IMR-90 (cell line): ENCODE results near the gene TAAR8. TPM values are rescaled to one million over a fixed set of nuclear protein-coding genes. Genes with fewer than 3 reads are reported as not detected.

ENCODE experiments used
- ATAC-seq: fragments of 200-7000 bp; cut with Tn5 transposase; 2 replicates; pipeline ENCODE4 v1.9.1; 2020; ENCODE audit warnings: low read depth, mild to moderate bottlenecking, moderate library complexity
- BruUV-seq: library from RNA; stranded (reverse); fragments of 400-500 nt; replicated peaks from 2 replicates; lab custom pipeline; 2021; lab: Mats Ljungman, UMichigan
- CTCF ChIA-PET: fragments of 300-600 bp; formaldehyde crosslinking; extraction: SDS; loops from one replicate; lab custom pipeline; 2021; ENCODE audit warnings: antibody characterized with exemption; lab: Yijun Ruan, JAX
- POLR2A ChIA-PET: fragments of 300-600 bp; sonication (Branson Sonifier 250); formaldehyde crosslinking; loops from one replicate; lab custom pipeline; 2022; ENCODE audit warnings: antibody characterized with exemption; ENCODE audit not compliant: unreplicated experiment; lab: Charles Lee
- DNase-seq: peaks from one replicate; pipeline ENCODE4 v3.0.0; 2013
- H2AFZ ChIP-seq: replicated peaks from 2 replicates; pipeline ENCODE3; 2013; ENCODE audit warnings: low read length, mild to moderate bottlenecking; ENCODE audit not compliant: poor library complexity
- H2AK5ac ChIP-seq: 2 replicates; pipeline ENCODE4 v1.6.1; 2013; ENCODE audit warnings: low read depth, low read length, inconsistent platforms
- H2AK9ac ChIP-seq: replicated peaks from 2 replicates; pipeline ENCODE3; 2013; ENCODE audit warnings: mild to moderate bottlenecking, low read depth, low read length, moderate library complexity; ENCODE audit not compliant: poor library complexity
- H2BK120ac ChIP-seq: 2 replicates; pipeline ENCODE4 v1.6.1; 2013; ENCODE audit warnings: low read depth, low read length, inconsistent platforms
- H2BK15ac ChIP-seq: 3 replicates; pipeline ENCODE4 v1.6.1; 2013; ENCODE audit warnings: low read depth, low read length, inconsistent platforms
- H2BK20ac ChIP-seq: 2 replicates; pipeline ENCODE4 v1.6.1; 2013; ENCODE audit warnings: low read depth, mild to moderate bottlenecking, inconsistent platforms, low read length, moderate library complexity
- H2BK5ac ChIP-seq: 2 replicates; pipeline ENCODE4 v1.6.1; 2013; ENCODE audit warnings: mild to moderate bottlenecking, low read depth, low read length, inconsistent platforms; ENCODE audit not compliant: poor library complexity, severe bottlenecking
- H3K14ac ChIP-seq: replicated peaks from 2 replicates; pipeline ENCODE4 v1.6.1; 2013; ENCODE audit warnings: low read depth, low read length, inconsistent platforms
- H3K18ac ChIP-seq: 2 replicates; pipeline ENCODE4 v1.6.1; 2013; ENCODE audit warnings: low read depth, low read length, control low read depth
- H3K23ac ChIP-seq: 2 replicates; pipeline ENCODE4 v1.6.1; 2013; ENCODE audit warnings: low read depth, low read length, inconsistent platforms
- H3K27ac ChIP-seq: 2 replicates; pipeline ENCODE4 v1.5.1; 2013; ENCODE audit warnings: mild to moderate bottlenecking, control low read depth, low read length; ENCODE audit not compliant: insufficient read depth
- H3K27me3 ChIP-seq: 2 replicates; pipeline ENCODE4 v1.6.1; 2013; ENCODE audit warnings: low read length; ENCODE audit not compliant: control insufficient read depth, insufficient read depth
- H3K36me3 ChIP-seq: 2 replicates; pipeline ENCODE4 v1.6.1; 2013; ENCODE audit warnings: low read length, mixed read lengths; ENCODE audit not compliant: control insufficient read depth, insufficient read depth
- H3K4ac ChIP-seq: 2 replicates; pipeline ENCODE4 v1.6.1; 2013; ENCODE audit warnings: low read depth, low read length, inconsistent platforms
- H3K4me1 ChIP-seq: 2 replicates; pipeline ENCODE4 v1.6.1; 2013; ENCODE audit warnings: low read length, mixed read lengths; ENCODE audit not compliant: control insufficient read depth, insufficient read depth
- H3K4me2 ChIP-seq: 2 replicates; pipeline ENCODE4 v1.6.1; 2013; ENCODE audit warnings: low read depth, mild to moderate bottlenecking, control low read depth, low read length, moderate library complexity
- H3K4me3 ChIP-seq: 2 replicates; pipeline ENCODE4 v1.5.1; 2013; ENCODE audit warnings: low read depth, mild to moderate bottlenecking, control low read depth, low read length, moderate library complexity; ENCODE audit not compliant: insufficient read depth
- H3K56ac ChIP-seq: 2 replicates; pipeline ENCODE4 v1.6.1; 2013; ENCODE audit warnings: low read length, inconsistent platforms; ENCODE audit not compliant: insufficient read depth; ENCODE audit errors: extremely low read depth
- H3K79me1 ChIP-seq, 2 experiments: 2 replicates each; pipeline ENCODE4 v1.6.1; 2013; ENCODE audit warnings: low read length in 2 of 2, inconsistent platforms in 1 of 2, low read depth in 1 of 2
- H3K9ac ChIP-seq: 2 replicates; pipeline ENCODE4 v1.6.1; 2013; ENCODE audit warnings: low read depth, low read length, control low read depth
- H3K9me1 ChIP-seq: 2 replicates; pipeline ENCODE4 v1.6.1; 2013; ENCODE audit warnings: low read length, inconsistent platforms; ENCODE audit not compliant: insufficient read depth
- H3K9me3 ChIP-seq: 2 replicates; pipeline ENCODE4 v1.6.1; 2013; ENCODE audit warnings: low read length; ENCODE audit not compliant: control insufficient read depth, insufficient read depth
- H4K20me1 ChIP-seq: 2 replicates; pipeline ENCODE4 v1.6.1; 2013; ENCODE audit warnings: low read length, inconsistent platforms; ENCODE audit not compliant: insufficient read depth
- H4K5ac ChIP-seq: 2 replicates; pipeline ENCODE4 v1.6.1; 2013; ENCODE audit warnings: mild to moderate bottlenecking, low read depth, low read length, control low read depth
- H4K8ac ChIP-seq, 2 experiments: 2 replicates each; pipeline ENCODE4 v1.6.1; 2013; ENCODE audit warnings: low read depth in 2 of 2, low read length in 2 of 2, control low read depth in 1 of 2, inconsistent platforms in 1 of 2
- H4K91ac ChIP-seq: 2 replicates; pipeline ENCODE4 v1.6.1; 2013; ENCODE audit warnings: low read depth, low read length, inconsistent platforms; ENCODE audit not compliant: insufficient read depth
- BHLHE40 ChIP-seq: fragments of 150-350 bp; IDR thresholded peaks from 2 replicates; pipeline ENCODE4 v1.6.1; 2016; ENCODE audit warnings: mild to moderate bottlenecking, low read depth, low read length
- MAFK ChIP-seq: IDR thresholded peaks from 2 replicates; pipeline ENCODE4 v1.6.1; 2012; ENCODE audit warnings: low read depth, low read length, improper control_type of control experiment
- MXI1 ChIP-seq: IDR thresholded peaks from 2 replicates; pipeline ENCODE4 v1.6.1; 2012; ENCODE audit warnings: low read depth, mild to moderate bottlenecking, low read length, moderate library complexity, borderline replicate concordance
- RFX5 ChIP-seq: IDR thresholded peaks from 2 replicates; pipeline ENCODE4 v1.8.0; 2012; ENCODE audit warnings: low read depth, mild to moderate bottlenecking, low read length, moderate library complexity
- SMC3 ChIP-seq: fragments of 150-350 bp; IDR thresholded peaks from 2 replicates; pipeline ENCODE4 v1.6.1; 2016; ENCODE audit warnings: low read depth, mild to moderate bottlenecking, antibody characterized with exemption, low read length, moderate library complexity
- WGBS, 2 experiments: methylation state at CpG; one replicate each; pipeline versions ENCODE4 v1.1.5 to v1.1.7; 2013; ENCODE audit warnings: missing lambda C conversion rate in 2 of 2; ENCODE audit not compliant: insufficient read length in 1 of 2; ENCODE audit errors: extremely low coverage in 2 of 2; 5-methylcytosine and 5-hydroxymethylcytosine counted together
- dilution Hi-C: fragments of 300-500 bp; cut with HindIII; formaldehyde crosslinking; loops from one replicate; pipeline ENCODE4 v1.14.3; 2018; ENCODE audit warnings: low sequenced_read_pairs; ENCODE audit not compliant: unreplicated experiment
- in situ Hi-C: fragments of 300-500 bp; cut with MboI; formaldehyde crosslinking; loops from 3 replicates; pipeline ENCODE4 v1.14.3; 2019; ENCODE audit warnings: low sequenced_read_pairs, inconsistent platforms, mixed read lengths
- intact Hi-C: fragments of 100-400 bp; cut with micrococcal nuclease; formaldehyde crosslinking; loops from 2 replicates; pipeline ENCODE4 v1.10.0; 2022
- polyA plus RNA-seq, 3 experiments: library from polyadenylated mRNA; depleted of rRNA; stranded (reverse); fragments of >200 nt; gene quantifications; 2 replicates each; pipeline ENCODE4 v1.2.3, GENCODE V29; 2012; ENCODE audit warnings: low replicate concordance in 1 of 3
- total RNA-seq: library from RNA; depleted of rRNA; stranded (reverse); fragments of >200 nt; gene quantifications from 2 replicates; pipeline ENCODE4 v1.2.3, GENCODE V29; 2012

Gene TAAR8
- total and polyA plus RNA-seq, 2 of the 4 experiments (the other 2 are of a cell fraction): not detected

GRCh38 chr6:132504757-132505156, 47.7 kb upstream of the TAAR8 start:
- CTCF ChIA-PET: no interaction called here

More at GRCh38 chr6:132504757-132505156, 47.7 kb upstream of the TAAR8 start:
- Histone ChIP-seq H2BK5ac (no peak overlapping the region), H4K20me1 (peaks cover 45% of the 10 kb centered on the region; the same call in 1 of the 2 replicates), H2AFZ (no peak overlapping the region), H3K4ac (no peak overlapping the region), H2BK15ac (no peak overlapping the region), H3K4me2 (no peak overlapping the region), H2AK5ac (peak overlapping the region; percentile 24; the same call in 1 of the 2 replicates), H3K9ac (no peak overlapping the region), H3K9me3 (no peaks in the 10 kb centered on the region), H3K4me1 (peaks cover 4% of the 10 kb centered on the region; the same call in 1 of the 2 replicates), H3K79me1 (peaks cover 40 to 60% of the 10 kb centered on the region in 2 experiments), H2BK120ac (no peak overlapping the region), H2AK9ac (no peak overlapping the region), H3K56ac (no peak overlapping the region), H3K36me3 (peaks cover 6% of the 10 kb centered on the region), H3K27ac (no peak overlapping the region), H3K27me3 (no peaks in the 10 kb centered on the region), H3K4me3 (no peak overlapping the region), H3K18ac (no peak overlapping the region), H4K91ac (no peak overlapping the region), H3K23ac (no peak overlapping the region), H4K5ac (no peak overlapping the region), H4K8ac (no peak overlapping the region), H3K9me1 (peaks cover 12% of the 10 kb centered on the region; the same call in 1 of the 2 replicates), H2BK20ac (no peak overlapping the region), H3K14ac (no peak overlapping the region)
- intact Hi-C loops (no loop called here), dilution Hi-C loops (no loop called here), in situ Hi-C loops (no loop called here)
- DNase-seq (no peak), ATAC-seq (no peak)
- no TSS peak for BruUV-seq
- POLR2A ChIA-PET: no interaction called here
- 71% methylated on average over 2 of the region's 5 CpGs; no CpG with 5 or more reads in 1 of the 2 experiments for WGBS, 2 experiments
- TF ChIP-seq RFX5 (no peak), MAFK (no peak), BHLHE40 (no peak), SMC3 (no peak), MXI1 (no peak)
